Endothelial cell of hepatic sinusoid (primary cell): ENCODE results near the gene ZNF33A.
"Not testable (repeated sequence)": the region's sequence is repeated elsewhere in the genome, so short reads cannot be mapped to it uniquely, and the experiment has no call there.

Experiments
- in situ Hi-C: cut with HindIII; loops from 2 replicates; pipeline ENCODE4 v1.10.0; 2017; ENCODE audit warnings: low sequenced_read_pairs

ZNF33A gene

DNA sequence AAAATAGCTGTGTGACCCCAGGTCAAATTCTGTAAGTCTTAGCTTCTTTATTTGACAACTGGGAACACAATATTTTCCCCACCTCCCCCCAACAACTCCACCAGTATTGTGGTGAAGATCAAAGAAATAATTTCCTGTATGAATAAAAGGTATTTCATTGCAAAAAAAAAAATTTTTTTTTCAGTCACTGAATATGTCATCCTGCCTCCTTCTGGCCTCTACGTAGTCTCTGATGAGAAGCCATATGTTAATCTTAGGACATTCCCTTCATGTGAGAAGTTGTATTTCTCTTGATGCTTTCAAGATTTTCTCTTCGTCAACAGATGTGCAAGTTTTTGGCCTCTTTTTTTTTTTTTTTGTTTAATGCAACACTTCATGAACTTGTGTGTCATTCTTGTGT, 33.0 kb downstream of the ZNF33A start:
- in situ Hi-C loops: no loop called here

DNA sequence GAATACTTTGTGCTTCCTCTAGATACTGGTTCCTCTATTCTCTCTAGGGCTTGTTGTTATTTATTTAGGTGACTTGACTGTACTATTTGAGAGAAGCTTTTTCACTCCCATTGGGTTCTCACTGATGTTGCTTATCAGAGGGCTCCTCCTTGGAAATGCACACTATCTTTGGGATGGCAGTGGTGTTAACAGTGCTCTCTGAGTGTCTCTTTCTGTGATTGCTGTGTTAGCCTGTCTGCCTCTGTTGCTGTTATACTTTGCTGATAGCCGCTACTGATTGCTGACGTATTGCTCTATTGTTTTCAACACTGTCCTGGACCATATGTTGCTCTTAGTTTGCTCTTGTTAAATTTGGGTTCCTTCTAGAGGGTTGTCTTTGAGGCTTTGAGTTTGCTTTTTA, 34.7 kb downstream of the ZNF33A start:
- in situ Hi-C loops: no loop called here

DNA sequence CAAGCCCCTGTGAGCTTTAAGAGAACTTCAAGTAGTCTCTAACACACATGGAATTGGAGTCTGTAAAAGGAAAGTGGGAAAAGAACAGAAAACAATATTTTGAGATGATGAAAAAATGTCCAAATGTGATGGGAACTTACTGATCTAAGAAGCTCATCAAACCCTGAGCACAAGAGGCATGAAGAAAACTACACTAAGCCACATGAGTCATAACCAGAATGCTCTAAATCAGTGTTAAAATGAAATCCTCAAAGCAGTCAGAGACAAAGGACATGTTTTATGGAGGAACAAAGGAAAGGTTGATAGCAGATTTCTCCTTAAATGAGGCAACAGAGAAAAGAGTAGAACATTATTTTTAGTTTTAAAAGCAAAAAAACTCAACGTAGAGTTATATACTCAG, 37.2 kb downstream of the ZNF33A start:
- in situ Hi-C loops: no loop called here

DNA sequence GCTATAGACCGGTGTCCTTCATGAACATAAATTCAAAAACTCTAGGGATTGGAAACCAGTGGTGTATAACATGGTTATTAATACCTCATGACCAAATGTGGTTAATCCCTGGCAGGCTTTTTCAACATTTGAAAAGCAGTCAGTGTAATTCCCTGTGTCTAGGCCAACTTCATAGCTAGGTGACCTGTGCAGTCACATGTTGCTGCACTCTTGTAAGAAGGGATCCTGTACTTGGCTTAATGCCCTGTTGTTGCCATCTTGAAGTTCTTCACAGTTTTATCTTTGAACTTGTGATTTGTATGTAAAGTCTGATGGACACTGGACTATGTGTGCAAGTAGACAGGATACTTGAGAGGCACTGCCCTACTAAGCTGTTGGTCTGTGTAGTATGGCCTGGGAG, 39.7 kb downstream of the ZNF33A start:
- in situ Hi-C loops: no loop called here

DNA sequence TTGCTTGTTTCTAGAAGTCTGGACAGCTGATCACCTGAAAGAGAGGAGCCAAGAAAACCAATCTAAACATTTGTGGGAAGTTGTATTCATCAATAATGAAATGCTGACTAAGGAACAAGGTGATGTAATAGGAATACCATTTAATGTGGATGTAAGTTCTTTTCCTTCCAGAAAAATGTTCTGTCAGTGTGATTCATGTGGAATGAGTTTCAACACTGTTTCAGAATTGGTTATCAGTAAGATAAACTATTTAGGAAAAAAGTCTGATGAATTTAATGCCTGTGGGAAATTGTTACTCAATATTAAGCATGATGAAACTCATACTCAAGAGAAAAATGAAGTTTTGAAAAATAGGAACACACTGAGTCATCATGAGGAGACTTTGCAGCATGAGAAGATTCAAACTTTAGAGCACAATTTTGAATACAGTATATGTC, 43.9 kb downstream of the ZNF33A start:
- in situ Hi-C loops: no loop called here

DNA sequence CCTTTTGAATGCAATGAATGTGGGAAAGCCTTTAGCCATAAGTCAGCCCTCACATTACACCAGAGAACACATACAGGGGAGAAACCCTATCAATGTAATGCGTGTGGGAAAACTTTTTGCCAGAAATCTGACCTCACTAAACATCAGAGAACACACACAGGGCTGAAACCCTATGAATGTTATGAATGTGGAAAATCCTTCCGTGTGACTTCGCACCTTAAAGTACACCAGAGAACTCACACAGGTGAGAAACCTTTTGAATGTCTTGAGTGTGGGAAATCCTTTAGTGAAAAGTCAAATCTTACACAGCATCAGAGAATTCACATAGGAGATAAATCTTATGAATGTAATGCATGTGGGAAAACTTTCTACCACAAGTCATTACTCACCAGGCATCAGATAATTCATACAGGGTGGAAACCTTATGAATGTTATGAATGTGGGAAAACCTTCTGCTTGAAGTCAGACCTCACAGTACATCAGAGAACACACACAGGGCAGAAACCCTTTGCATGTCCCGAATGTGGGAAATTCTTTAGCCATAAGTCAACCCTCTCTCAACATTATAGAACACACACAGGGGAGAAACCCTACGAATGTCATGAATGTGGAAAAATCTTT, 44.9 kb downstream of the ZNF33A start:
- in situ Hi-C loops: not testable (repeated sequence)

DNA sequence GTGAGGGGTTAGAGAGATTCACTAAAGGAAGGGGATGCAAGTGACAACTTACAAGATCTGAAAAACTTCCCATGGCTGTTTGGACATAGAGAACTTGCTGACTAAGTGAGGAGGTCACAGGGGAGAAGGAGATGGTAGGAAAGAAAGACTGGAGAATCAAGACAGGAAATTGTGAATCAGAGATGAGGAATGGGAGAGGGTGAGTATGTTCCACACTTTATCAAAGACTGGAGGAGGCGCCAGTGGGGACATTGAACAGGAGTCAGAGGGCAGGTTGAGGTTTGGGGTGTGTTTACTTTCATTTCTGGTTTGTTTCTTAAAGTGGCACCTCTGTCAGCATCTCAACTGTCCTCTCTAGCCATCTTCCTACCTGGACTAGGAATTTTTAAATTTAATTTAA, 59.2 kb downstream of the ZNF33A start:
- in situ Hi-C loops: not testable (repeated sequence)

DNA sequence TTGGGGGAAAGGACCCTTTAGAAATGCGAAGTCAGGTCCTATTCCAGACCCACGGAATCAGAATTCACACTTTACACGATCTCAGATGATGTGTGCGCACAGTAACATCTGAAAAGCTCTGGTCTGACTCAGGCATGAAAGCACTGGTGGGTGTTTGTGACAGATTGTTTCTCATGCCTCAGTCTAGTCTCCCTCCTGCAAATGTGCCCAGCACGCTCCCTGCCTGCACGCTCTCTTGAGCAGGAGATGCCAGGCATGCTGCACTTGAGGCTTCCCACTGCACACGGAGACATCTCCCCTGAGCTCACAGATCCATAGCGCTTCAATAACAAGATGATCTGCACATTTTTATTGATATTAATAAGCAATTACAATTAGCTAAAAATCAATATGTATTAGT, 60.0 kb downstream of the ZNF33A start:
- in situ Hi-C loops: no loop called here

DNA sequence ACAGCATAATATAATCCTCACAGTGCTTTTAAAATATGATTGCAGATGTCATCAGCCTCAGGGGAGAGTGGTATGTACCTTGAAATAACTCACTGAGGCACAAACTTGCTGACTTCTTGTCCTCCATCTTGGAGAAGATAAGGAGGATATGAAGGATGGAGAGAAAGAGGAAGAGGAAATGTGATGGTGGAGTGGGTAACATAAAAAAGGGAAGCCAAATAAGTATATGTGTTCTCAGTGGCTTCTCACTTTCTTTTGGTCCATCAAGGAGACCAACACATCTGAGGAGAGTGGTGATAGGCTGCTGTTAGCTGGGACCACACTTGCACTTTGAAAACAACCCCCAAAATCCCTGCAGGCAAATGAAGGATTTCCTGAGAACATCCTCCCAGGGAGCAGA, 62.1 kb downstream of the ZNF33A start:
- in situ Hi-C loops: no loop called here

DNA sequence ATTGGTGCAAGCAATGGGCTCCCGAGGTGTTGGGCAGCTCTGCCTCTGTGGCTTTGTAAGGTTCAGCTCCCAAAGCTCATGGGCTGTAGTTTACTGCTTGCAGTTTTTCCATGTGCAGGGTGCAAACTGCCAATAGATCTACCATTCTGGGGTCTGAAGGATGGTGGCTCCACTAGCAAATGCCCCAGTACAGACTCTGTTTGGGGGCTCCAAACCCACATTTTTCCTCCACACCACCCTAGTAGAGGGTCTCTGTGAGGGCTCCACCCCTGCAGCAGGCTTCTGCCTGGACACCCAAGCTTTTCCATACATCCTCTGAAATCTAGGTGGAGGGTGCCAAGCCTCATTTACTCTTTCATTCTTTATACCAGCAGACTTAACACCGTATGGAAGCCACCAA, 66.2 kb downstream of the ZNF33A start:
- in situ Hi-C loops: no loop called here

DNA sequence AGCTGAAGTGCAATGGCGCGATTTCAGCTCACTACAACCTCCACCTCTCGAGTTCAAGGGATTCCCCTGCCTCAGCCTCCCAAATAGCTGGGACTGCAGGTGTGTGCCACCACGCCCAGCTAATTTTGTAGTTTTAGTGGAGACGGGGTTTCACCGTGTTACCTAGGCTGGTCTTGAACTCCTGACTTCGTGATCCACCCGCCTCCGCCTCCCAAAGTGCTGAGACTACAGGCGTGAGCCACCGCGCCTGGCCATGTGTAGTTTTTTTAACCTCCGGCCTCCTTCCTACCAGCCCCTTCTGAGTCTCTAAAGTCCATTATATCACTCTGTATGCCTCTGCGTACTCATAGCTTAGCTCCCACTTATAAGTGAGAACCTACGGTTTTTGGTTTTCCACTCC, 82.8 kb downstream of the ZNF33A start:
- in situ Hi-C loops: not testable (repeated sequence)

DNA sequence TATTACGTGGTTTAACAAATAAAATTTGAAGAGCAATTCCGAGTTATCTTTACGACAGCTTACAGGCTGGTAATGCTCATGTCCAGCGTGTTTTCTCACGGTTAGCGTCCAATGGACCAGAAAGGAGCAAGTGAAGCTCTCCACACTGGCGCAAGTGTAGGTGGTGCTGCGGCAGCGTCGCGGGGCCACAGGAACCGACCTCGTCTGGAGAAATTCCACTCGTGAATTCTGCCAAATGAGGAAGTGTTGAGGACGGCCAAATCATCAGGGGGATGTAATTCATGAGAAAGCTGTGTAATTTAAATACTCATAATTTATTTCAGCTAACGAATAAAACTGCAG, 83.3 kb downstream of the ZNF33A start:
- in situ Hi-C loops: no loop called here

DNA sequence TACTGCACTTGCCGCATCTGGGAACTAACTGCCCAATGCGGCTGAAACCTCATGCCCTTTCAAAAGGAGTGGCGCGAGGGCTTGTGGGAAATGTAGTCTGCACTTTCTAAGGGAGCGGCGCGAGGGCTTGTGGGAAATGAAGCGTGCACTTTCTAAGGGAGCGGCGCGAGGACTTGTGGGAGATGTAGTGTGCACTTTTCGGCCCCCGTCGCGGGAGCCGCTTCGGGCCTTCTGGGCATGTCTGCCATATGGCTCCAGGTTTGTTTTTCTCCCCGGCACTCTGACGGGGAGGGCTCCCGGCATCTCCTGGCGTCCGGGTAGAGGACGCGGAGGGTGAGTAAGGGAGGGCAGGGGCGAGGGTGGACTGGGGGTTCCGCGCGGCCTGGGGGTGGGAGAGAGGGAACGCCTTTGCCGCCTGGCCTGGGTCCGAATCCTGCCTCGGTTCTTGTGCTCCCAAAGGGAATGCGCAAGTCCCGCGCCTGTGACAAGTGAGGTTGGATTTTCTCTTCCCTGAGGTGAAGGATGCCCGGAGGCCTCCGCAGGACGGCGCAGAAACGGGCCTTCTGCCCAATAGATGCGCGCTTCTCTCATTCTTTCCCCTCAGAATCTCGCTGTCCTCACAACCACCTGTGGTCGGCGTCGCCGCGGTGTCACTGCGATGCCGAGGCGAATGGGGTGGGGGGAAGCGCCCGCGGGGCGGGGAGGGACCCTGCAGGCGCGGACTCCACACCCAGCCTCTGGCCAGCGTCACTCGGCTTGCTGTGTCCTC, 83.9 kb downstream of the ZNF33A start, which contains the start of gene ZNF37A:
TSS of gene ZNF37A (plus strand) at position 180 of the 769 bp plus-strand sequence. CDS start 2,281 bp downstream, outside the sequence.
- in situ Hi-C loops: no loop called here

DNA sequence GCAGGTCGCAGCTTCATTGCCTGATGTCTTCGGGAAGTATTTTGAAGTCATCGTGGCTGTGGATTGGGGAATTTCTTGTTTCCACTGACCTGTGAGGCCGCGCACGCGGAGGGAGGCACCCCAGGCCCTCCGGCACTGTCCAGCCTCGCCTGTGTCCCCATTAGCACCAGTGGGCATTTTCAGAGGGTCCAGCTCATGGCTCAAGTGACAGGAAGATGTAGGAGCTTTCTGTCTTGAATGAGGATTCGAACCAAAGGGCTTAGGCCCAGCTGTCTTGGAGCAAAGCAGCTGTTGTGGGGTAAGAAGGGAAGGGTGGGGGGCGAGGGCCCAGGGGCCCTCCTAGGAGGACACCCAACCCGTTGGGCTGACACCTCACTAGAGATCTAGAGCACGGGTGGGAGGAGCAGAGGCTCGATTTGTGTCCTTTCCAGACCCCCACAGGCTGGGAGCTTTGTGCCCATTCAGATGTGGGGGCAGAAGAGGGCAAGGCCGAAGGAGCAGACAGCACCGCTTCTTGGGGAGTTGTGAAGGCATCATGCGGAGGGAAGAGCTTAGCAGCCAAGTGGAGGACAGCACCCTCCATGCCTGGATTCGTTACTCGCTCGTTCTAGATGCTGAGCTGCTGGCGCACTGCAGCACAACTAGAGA, 84.6 kb downstream of the ZNF33A start:
- in situ Hi-C loops: no loop called here

DNA sequence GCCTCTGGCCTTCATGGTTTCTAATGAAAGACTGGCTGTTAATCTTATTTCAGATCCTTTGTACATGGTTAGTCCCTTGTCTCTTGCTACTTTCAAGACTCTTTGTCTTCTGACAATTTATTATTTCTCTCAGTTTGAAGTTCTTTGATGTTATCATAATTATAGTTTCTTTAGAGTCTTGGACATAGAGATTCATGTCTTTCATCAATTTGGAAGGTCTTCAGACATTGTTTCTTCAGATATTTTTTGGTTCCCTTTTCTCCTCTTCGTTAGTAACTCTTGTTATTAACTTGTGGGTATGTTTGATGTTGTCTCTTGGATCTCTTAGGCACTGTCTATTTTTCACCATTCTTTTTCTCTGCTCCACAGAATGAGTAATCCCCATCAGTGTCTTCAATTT, 92.4 kb downstream of the ZNF33A start:
- in situ Hi-C loops: no loop called here

DNA sequence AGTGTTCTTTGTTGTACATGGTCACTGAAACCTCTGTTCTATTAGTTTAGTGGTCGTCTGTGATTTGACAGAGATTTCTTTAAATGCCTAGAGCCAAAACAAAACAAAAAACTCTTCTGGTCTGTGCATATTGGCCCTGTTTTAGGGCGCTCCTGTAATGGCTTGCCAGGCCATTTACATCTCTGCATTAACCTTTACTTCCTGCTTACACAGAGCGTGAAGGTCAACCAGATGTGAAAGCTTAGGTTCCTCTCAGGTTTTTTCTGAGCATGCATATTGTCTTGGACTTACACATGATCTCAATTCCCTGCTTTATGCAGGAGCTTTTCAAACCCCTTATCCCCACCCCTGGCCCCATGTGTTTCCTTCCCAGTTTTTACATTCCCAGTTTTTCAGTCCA, 93.3 kb downstream of the ZNF33A start:
- in situ Hi-C loops: no loop called here

DNA sequence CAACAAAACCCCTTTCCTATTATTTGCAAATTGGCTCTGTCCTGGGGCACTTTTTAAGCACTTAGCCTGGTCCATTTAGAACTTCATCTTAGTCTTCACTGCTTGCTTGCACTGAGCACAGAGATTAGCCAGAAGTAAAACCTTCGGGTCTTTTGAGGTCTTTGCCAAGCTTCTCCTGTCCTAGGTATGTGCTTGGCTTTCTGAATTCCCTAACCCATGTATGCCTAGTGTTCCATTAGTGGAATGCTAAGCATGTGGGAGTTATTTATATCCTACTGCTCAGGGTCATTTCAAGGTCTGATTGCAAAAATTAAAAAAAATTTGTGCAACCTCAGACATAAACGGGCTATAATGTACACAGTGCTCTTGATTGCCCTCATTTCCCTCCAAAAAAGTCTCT, 101.7 kb downstream of the ZNF33A start:
- in situ Hi-C loops: no loop called here
